NCI-H524 treated with DMSO at 0.1 percent for 48 hours (cell line): ENCODE measurements around the gene LYRM9.
"Not testable (repeated sequence)": the region's sequence is repeated elsewhere in the genome, so short reads cannot be mapped to it uniquely, and the experiment has no call there.

Experiments used
- DNase-seq: peaks from one replicate; lab custom pipeline; 2025; lab: John Stamatoyannopoulos, UW

The LYRM9 gene

DNA sequence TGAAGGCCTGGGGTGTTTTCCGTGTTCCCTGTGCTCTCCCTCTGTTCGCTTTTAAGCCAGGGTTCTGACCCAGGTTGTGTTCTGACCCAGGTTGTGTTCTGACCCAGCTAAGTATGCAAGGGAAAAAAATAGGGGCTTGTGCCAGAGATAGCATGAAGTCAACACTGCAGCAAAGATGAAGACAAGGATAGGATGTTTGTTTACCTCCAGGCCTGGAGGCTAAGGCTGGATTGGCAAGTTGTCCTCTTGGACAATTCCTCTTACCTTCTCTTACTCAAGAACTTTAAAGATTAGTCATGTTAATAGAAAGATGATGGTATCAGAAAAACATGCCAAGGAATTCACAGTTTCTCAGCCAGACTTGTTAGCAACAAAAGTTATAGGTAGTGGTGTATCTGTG, 19.4 kb downstream of the LYRM9 start:
- no peak for DNase-seq

DNA sequence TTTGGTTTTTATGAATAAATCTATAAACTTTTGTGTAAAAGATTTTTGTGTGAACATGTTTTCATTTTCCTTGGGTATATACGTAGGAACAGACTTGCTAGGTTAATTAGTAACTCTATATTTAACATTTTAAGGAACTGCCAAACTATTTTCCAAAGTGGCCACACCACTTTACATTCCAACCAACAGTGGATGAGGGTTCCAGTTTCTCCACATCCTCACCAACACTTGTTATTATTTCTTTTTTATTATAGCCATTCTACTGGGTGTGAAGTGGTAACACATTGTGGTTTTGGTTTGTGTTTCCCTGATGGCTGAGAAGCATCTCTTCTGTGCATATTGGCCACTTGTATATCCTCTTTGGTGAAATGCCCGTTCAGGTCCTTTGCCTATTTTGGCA, 20.0 kb downstream of the LYRM9 start:
- no peak for DNase-seq

DNA sequence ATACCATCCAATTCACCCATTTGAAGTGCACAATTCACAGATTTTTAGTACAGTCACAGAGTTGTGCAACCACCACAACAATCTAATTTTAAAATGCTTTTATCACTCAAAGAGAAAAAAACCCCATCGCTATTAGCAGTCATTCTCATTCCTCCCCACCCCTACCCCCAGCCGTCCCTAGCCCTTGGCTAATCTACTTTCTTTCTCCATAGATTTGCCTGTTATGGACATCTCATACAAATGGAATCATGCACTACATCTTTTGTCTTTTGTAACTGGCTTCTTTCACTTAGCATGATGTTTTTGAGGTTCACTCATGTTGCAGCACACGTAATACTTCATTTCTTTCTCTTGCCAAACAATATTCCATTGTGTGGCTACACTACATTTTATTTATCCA, 20.4 kb downstream of the LYRM9 start:
- DNase-seq: no peak

DNA sequence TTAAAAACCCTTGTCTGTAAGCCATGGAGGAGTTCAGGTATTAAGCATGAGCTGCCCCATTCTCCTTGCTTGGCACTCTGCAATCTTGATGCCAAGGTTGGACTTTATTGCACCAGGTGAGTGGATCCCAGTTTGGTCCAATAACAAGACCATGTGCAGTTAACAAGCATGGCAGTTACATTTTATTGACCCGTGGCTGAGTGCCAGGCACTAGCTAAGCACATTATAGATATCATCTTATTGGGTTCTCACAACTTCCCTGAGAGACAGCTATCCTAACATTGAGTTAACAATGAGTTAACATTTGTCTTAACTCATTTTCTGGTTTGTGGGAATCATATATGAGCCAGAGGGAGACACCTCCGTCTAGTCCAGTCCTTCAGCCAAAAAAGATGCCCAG, 21.8 kb downstream of the LYRM9 start:
- DNase-seq: no peak

DNA sequence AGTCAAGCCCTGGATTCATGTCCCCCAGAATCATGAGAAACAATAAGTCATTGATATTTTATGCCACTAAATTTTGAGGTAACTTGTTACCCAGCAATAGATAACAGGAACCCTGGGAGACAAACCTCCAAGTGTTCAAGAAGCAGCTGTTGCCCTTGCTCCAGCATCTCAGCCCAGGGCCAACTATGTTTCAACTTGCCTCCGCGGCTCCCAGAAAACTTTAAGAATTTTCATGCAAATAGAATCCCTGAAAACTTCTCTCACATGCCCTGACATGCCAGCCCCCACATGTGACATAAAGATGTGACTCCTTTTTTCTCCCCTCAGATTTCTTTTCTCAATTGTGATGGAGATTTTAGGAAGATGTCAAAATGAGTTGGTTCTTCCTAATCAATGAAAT, 22.8 kb downstream of the LYRM9 start:
- DNase-seq: no peak

DNA sequence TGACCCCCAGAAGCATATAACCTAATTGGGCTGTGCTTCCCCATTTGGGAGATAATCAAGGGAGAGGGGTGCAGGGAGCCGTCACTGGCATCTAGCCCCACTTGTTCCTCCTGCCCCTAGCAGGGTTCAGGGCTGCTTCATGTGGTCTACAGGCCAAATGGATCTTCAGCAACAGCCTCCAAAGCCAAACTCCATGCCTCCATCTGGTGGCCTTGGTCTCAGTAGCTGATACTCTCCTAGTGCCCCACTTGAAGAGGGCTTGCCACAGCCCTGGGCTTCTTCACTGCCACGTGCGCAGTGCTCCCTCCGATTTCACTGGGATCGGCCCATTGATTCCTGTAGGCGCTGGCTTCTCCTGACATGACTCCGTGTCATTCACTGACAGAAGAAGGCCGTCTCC, 24.6 kb downstream of the LYRM9 start:
- no peak for DNase-seq

DNA sequence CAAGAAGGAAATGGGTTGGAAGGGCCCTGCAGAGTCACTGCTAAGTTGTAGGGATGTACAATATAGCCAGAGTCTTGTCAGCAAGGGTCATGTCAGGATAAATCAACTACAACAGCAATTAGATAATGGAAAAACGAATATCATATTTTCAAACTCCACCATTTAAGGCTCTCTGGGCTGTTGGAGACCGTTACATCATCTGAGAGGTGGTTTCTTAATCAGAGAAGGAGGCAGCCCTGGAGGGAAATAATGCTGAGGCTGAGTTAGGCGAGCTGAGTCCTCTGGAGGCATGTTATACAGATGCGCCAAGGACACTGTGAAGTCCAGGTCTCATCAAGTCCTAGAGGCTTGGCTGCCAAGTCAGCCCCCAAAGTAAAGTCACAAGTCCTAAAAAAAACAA, 30.3 kb downstream of the LYRM9 start:
- no peak for DNase-seq

DNA sequence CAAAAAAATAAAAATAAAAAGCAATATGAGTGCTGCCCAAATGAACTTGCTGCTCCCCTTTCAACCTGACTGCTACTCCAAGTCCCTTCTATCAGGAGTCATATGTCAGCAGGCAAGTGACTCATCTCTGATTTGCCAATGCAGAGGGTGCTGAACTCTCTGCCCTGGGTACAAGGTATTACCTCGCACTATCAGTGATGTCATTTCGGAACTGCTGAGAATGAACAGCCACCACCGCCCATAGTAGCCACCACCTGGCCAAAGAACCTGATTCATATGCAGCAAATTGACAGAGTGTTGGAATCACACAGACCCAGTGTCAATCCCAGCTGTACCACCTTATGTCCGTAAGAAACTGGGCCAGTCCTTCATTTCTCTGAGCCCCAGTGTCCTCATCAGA, 31.2 kb downstream of the LYRM9 start:
- no peak for DNase-seq

DNA sequence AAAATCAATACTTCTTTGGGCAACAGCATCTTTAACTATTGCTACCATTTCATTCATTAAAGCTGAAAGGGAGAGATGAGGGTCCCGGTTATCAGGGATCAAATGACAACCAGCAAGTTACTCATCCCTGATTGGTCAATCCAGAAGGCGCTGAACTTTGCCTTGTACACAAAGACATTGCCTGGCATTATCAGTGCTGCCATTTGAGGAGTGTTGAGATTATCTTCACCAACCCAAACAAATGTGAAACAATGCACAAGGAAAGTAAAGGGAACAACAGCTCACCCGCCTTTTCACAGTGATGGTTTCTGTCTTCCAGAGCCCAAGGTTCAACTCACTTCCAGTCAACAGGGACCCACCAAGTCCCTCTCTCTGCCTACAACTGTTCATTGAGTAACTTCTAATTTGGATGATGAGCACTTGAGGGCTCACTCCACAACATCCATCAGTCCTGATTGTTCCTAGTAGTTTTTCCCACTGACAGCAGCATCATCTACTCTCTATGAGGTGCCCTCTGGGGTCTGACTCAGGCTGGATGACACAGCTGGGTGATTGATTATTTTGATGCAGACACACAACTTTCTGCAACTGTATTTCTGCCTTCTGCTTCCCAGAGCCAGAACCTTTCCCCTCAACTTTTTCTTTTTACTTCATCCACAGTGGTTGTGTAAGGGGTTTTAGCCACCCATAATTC, 32.0 kb downstream of the LYRM9 start:
- no peak for DNase-seq

DNA sequence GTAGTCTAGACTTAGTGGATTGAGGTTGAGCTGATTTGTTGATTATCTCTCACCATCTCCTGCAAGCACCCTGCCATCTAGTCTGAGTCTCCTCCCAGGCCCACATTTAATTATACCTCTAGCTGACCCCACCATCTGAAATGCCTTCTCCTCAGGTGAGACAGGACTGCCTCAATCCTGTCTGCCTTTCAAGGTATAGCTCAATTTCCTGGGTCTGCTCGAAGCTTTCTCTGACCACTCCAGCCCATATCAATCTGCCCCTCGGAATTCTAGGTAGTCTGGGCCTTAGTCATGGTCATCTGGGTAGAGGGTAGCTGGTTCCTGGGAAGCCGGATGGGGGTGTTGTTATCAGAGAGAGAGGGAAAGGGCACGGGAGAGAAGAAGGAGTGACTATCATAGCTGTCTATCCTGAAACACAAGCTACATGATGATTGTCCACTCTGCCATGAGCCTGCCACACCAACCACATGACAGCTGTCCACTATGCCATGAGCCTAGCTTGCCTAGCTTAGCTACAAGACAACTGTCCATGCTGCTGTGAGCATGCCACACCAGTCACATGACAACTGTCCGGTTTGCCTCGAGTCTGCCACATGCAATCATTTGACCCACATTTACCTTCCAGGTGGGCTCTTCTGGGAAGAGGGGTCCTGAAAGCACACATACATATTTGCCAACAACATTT, 34.4 kb downstream of the LYRM9 start:
- no peak for DNase-seq

DNA sequence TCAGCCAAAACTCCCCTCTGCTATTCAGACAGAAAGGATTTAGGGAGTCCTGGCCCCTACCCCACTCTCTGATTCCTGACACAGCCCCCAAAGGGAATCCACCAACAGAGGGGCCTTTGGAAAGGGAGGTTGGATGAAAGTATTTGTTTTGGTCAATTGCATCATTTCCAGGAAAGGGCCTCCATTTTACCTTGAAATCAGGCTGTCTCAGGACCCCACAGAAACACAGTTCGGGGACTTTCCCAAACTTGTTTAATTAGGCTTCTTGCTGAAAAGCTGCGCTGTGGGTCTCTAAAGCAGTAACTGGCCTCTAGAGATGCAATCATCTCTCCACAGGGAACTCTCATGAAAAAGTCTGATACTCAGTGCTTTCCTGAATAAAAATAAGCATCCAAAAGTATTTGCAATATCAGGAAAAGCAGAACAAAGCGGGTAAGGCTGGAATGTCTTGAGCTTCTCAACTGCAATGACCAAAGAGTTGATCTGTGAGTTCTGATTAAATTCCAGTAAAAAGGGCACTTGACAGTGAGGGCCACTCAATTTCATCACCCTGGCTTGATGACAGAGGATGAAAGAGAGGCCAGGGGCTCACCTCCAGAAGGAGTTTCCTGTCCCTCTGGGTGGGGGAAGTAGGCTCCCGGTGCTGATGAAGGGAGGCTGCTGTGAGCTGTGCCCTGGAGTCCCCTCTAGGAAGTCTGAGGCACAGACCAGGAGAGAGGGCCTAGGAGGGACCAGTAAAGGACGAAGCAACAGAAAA, 36.3 kb downstream of the LYRM9 start:
- DNase-seq: no peak

DNA sequence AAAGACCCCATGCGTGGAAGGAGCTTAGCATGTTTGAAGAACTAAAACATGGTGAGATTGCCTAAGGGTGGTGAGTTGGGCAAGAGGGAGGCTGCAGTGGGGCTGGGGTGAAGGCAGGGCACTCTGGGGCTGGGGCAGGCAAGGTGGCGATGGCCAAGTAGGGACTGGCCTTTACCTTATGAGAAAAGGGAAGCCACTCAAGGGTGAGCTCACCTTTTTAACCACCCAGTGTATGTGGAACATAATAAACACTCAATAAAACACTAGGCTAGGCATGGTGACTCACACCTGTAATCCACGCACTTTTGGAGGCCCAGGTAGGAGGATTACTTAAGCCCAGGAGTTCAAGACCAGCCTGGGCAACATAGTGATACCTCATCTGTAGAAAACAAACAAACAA, 37.7 kb downstream of the LYRM9 start:
- DNase-seq: no peak

DNA sequence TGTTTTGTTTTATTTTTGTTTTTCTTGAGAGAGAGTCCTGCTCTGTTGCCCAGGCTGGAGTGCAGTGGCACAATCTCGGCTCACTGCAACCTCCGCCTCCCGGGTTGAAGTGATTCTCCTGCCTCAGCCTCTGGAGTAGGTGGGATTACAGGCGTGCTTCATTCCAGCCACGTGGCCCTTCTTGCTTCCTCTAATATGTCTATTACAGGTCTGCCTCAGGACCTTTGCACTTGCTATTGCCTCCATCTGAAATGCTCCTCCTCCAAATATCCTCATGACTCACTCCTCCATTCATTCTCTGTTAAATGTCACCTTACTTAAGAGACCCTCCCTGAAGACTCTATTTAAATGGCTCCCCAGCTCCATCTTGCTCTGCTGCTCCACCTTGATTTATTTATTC, 39.0 kb downstream of the LYRM9 start:
- DNase-seq: no peak

DNA sequence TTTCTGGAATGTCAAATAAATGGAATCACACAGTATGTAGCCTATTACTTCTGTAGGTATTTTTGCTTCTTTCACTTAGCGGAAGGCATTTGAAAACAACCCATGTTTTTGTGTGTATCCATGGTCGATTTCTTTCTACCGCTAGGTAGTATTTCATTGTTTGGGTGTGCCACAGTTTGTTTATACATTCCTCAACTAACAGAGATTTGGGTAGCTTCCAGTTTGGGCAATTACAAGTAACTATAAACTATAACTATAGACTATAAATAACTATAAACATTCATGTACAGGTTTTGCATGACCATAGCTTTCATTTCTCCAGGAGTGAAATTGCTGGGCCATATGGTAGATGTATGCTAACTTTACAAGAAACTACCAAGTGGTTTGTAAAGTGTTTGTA, 40.1 kb downstream of the LYRM9 start:
- DNase-seq: no peak

DNA sequence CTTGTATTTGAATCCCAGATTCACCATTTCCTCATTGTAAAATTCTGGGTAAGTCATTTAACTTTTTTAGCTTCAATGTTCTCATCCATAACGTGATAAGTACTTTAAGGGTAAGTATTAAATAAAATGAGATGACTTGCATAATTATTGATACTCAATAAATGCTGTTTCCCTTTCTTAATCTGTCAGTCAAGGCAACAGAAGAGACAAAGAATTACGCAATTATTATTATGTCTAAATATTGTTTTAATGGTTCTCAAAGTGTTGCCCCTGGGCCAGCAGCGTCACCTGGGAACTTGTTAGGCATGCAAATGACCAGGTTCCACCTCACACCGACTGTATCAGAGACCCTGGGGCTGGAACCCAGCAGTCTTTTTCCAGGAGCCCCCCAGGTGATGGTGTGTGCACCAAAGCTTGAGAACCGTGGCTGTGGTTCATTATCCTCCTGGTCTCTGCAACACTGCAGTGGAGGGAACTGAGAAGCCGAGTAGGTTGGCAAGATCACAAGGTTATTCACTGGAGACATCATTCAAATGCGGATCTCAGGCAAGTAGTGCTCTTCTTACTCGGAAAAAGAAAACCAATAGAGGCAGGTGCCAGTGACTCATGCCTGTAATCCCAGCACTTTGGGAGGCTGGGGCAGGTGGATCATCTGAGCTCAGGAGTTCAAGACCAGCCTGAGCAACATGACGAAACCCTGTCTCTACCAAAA, 43.5 kb downstream of the LYRM9 start:
- no peak for DNase-seq

DNA sequence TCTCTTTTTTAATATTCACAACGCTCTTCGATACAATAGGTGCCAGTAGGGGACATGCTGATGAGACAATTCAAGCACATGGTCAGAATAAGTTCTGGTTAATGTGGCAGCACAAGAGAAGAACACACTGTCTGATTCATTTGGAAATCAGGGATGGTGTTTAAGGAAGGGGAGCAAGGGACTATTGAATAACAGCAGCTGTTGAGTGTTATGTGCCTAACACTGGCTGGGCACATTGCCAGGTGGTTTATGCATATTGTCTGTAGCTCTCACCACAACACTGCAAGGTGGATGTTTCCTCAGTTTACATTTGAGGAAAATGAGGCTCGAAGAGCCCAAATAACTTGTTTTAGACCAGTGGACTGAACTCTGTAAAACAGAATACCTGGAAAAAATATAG, 44.2 kb downstream of the LYRM9 start:
- DNase-seq: no peak

DNA sequence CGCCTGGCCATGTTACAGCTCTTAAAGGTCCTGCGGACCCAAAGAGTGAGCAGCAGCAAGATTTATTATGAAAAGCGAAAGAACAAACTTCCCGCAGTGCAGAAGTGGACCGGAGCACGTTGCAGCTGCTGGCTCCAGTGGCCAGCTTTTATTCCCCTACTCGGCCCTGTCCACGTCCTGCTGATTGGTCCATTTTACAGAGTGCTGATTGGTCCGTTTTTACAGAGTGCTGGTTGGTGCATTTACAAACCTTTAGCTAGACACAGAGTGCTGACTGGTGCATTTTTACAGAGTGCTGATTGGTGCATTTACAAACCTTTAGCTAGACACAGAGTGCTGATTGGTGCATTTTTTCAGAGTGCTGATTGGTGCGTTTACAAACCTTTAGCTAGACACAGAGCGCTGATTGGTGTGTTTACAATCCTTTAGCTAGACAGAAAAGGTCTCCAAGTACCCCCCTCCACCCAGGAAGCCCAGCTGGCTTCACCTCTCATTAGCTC, 46.3 kb downstream of the LYRM9 start:
- DNase-seq: not testable (repeated sequence)

DNA sequence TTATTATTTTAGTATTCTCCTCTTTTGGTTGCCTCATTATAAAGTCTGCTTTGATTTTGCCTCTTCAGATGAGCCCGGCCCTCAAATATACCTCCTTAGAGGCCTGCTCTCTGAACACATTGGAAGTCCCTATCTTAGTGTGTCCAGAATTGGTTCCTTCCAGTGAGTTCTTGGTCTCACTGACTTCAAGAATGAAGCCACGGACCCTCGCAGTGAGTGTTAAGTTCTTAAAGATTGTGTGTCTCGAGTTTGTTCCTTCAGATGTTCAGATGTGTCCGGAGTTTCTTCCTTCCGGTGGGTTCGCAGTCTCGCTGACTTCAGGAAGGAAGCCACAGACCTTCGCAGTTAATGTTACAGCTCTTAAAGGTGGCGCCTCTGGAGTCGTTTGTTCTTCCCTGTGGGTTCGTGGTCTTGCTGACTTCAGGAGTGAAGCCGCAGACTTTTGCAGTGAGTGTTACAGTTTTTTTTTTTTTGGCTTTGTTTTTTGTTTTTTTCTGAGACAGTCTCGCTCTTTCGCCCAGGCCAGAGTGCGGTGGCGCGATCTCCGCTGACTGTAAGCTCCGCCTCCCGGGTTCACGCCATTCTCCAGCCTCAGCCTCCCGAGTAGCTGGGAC, 47.0 kb downstream of the LYRM9 start:
- DNase-seq: no peak

DNA sequence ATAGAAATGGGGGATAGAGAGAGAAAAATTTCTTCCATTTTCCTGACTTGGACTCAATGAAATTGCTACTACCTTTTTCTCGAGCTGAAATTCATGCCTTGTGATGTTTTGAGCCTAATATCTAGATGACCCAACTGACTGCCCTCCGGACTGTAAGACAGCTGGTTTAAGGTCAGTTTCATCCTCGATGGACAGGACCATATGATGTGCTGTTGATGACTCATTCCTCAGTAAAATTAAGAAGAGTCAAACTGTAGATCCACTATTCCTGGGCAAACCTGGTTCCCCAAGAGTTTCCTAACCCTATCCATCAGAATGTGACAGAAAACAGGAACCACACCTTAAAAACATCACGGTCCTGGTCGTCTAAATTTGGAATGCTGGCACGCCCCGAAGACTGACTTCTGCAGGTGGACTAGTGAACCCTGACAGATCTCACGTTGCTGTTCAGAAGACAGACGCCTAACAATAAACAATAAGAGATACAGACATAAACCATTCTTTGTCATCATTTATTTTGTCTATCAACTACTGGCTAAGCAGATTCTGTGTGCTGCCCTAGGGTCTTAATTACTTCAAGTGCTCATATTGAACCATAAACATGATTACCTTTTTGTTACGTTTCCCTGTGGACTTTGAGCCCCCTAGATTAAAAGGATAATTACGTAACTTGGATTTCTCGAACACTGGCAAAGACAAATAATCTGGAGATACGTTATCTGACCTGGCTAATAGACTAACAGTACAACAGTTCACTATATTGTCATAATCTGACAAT, 47.7 kb downstream of the LYRM9 start:
- no peak for DNase-seq

DNA sequence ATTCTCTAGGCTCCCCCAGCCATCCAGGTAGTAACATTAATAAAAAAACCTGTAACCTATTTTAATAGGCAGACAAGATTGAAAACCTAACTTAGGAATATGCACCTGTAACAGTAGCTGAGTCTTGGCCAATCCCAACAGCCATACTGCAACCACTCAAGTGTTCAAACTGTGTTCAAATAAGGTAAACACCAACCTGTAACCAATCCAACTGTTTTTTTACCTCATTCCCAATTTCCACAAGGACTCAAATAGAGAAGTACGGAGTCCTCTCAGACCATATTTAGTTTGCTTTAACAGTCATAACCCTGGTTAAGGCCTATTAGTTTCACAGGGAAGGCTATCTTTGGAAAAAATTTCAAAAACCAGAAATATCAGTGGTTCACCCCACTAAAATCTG, 52.5 kb downstream of the LYRM9 start:
- DNase-seq: no peak

DNA sequence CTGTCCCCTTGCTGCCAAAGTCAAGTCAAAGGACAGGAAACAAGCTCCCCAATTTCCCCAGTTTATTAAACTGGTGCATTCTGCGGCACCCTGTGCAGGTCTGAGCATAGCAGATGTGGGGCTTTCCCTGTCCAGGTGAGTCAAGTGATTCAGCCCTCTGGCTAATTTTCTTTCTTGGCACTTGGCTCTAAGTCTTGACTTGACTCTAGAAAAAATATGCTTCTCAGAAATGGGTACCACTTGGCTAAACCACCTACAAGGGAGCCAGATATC, 52.8 kb downstream of the LYRM9 start:
- not testable (repeated sequence) for DNase-seq
